ENCODE measurements around the gene PDE4D.

GRCh38 chr5:58923355-58923754 is 970.2 kb downstream of the PDE4D start:
- no peak for TF ChIP-seq EZH2 (IDR thresholded peaks at IDR 0.05; ENCODE audit: insufficient read depth, poor library complexity, severe bottlenecking)
- TF ChIP-seq EZH2phosphoT487 (IDR thresholded peaks at IDR 0.05; ENCODE audit: insufficient read depth, low read depth): no peak

Measured in GM23248 (cell line).